CD14-positive monocyte (primary cell): ENCODE results near the gene FAM107B. TPM values are rescaled to one million over a fixed set of nuclear protein-coding genes. Genes with fewer than 3 reads are reported as not detected.

Source experiments
- DNase-seq, 3 donors: peaks; one replicate each; pipeline ENCODE4 v3.0.0-alpha.2; 2011 to 2022
- H2AFZ ChIP-seq: 2 replicates; pipeline ENCODE4 v1.6.0; 2012; ENCODE audit warnings: mild to moderate bottlenecking, low read depth, low read length, inconsistent platforms; ENCODE audit not compliant: insufficient read depth, poor library complexity, severe bottlenecking
- H3K27ac ChIP-seq, 2 donors: 1 replicate in 1 of 2; 2 replicates in 1 of 2; pipeline ENCODE4 v1.5.1; 2012 to 2013; ENCODE audit warnings: low read length in 2 of 2, control low read depth in 1 of 2, inconsistent platforms in 1 of 2, low read depth in 1 of 2, mild to moderate bottlenecking in 1 of 2
- H3K27me3 ChIP-seq, 2 donors: one replicate each; pipeline versions ENCODE4 v1.6.0 to v1.6.1; 2011 to 2013; ENCODE audit warnings: low read length in 2 of 2; ENCODE audit not compliant: control insufficient read depth in 2 of 2, insufficient read depth in 2 of 2
- H3K36me3 ChIP-seq, 2 donors: replicated peaks in 1 of 2; 1 replicate in 1 of 2; 2 replicates in 1 of 2; pipeline versions ENCODE4 v1.5.1 to v1.6.1; 2012 to 2013; ENCODE audit warnings: low read length in 2 of 2, control low read depth in 1 of 2, inconsistent platforms in 1 of 2, mild to moderate bottlenecking in 1 of 2; ENCODE audit not compliant: insufficient read depth in 2 of 2, control insufficient read depth in 1 of 2
- H3K4me1 ChIP-seq, 2 donors: 1 replicate in 1 of 2; 2 replicates in 1 of 2; pipeline versions ENCODE4 v1.5.1 to v1.6.1; 2012 to 2013; ENCODE audit warnings: low read length in 2 of 2, control low read depth in 1 of 2, inconsistent platforms in 1 of 2, mild to moderate bottlenecking in 1 of 2, moderate library complexity in 1 of 2; ENCODE audit not compliant: insufficient read depth in 2 of 2, control insufficient read depth in 1 of 2
- H3K4me2 ChIP-seq: replicated peaks from 2 replicates; pipeline ENCODE3; 2012; ENCODE audit warnings: low read length, moderate library complexity, mild to moderate bottlenecking; ENCODE audit not compliant: poor library complexity, severe bottlenecking; ENCODE audit errors: extremely low read depth
- H3K4me3 ChIP-seq, 3 experiments: fragments of 200-600 bp in 1 of 3; sonication (generic) in 1 of 3; replicated peaks in 1 of 3; 1 replicate in 2 of 3; 2 replicates in 1 of 3; pipeline ENCODE4 v1.5.1; 2011 to 2013; ENCODE audit warnings: low read length in 3 of 3, mild to moderate bottlenecking in 3 of 3, control low read depth in 2 of 3, low read depth in 2 of 3, inconsistent platforms in 1 of 3, moderate library complexity in 1 of 3
- H3K79me2 ChIP-seq: 2 replicates; pipeline ENCODE4 v1.6.0; 2012; ENCODE audit warnings: mild to moderate bottlenecking, control low read depth, inconsistent platforms, low read length, moderate library complexity; ENCODE audit not compliant: insufficient read depth
- H3K9ac ChIP-seq: 2 replicates; pipeline ENCODE4 v1.6.0; 2017; ENCODE audit warnings: low read length, mild to moderate bottlenecking; ENCODE audit not compliant: insufficient read depth, poor library complexity, severe bottlenecking
- H3K9me3 ChIP-seq, 2 donors: replicated peaks in 1 of 2; 1 replicate in 1 of 2; 2 replicates in 1 of 2; pipeline versions ENCODE4 v1.5.1 to v1.6.1; 2012 to 2013; ENCODE audit warnings: low read length in 2 of 2, control low read depth in 1 of 2; ENCODE audit not compliant: control insufficient read depth in 1 of 2, insufficient read depth in 1 of 2
- H4K20me1 ChIP-seq: 2 replicates; pipeline ENCODE4 v1.6.0; 2012; ENCODE audit warnings: mild to moderate bottlenecking, low read length, control low read depth, moderate library complexity; ENCODE audit not compliant: insufficient read depth
- H3K27ac Mint-ChIP-seq, 7 donors: one replicate each; pipeline ENCODE4 v1.8.0; 2020; ENCODE audit warnings: mild to moderate bottlenecking in 7 of 7, mixed read lengths in 7 of 7, moderate library complexity in 6 of 7, inconsistent platforms in 2 of 7
- H3K27me3 Mint-ChIP-seq, 3 donors: one replicate each; pipeline ENCODE4 v1.8.0; 2021 to 2022; ENCODE audit warnings: low read depth in 3 of 3, mild to moderate bottlenecking in 3 of 3, mixed read lengths in 3 of 3, moderate library complexity in 3 of 3, inconsistent platforms in 1 of 3
- H3K36me3 Mint-ChIP-seq, 2 donors: one replicate each; pipeline ENCODE4 v1.8.0; 2020; ENCODE audit warnings: mixed read lengths in 2 of 2, inconsistent platforms in 1 of 2, mild to moderate bottlenecking in 1 of 2
- H3K4me1 Mint-ChIP-seq: one replicate; pipeline ENCODE4 v1.8.0; 2020; ENCODE audit warnings: mild to moderate bottlenecking, mixed read lengths
- H3K4me3 Mint-ChIP-seq, 2 donors: one replicate each; pipeline ENCODE4 v1.8.0; 2020; ENCODE audit warnings: mild to moderate bottlenecking in 2 of 2, mixed read lengths in 2 of 2, moderate library complexity in 1 of 2
- H3K9me3 Mint-ChIP-seq, 7 donors: one replicate each; pipeline ENCODE4 v1.8.0; 2020 to 2022; ENCODE audit warnings: mixed read lengths in 7 of 7, mild to moderate bottlenecking in 6 of 7, moderate library complexity in 6 of 7, inconsistent platforms in 2 of 7
- WGBS: methylation state at CpG from one replicate; pipeline ENCODE4 v1.1.5; 2013; ENCODE audit warnings: missing lambda C conversion rate; ENCODE audit not compliant: insufficient coverage; 5-methylcytosine and 5-hydroxymethylcytosine counted together
- intact Hi-C, 2 donors: fragments of 100-400 bp; cut with micrococcal nuclease; formaldehyde crosslinking; loops; one replicate each; pipeline versions ENCODE4 v1.15.0 to v1.15.1; 2023
- polyA plus RNA-seq, 3 donors: library from polyadenylated mRNA; depleted of rRNA in 1 of 3; unstranded in 2 of 3; stranded (reverse) in 1 of 3; fragments of 300-500 nt in 2 of 3; fragments of >200 nt in 1 of 3; fragmentation: Illumina TruSeq in 2 of 3; gene quantifications; 1 replicate in 2 of 3; 2 replicates in 1 of 3; pipeline ENCODE4 v1.2.3, GENCODE V29; 2012 to 2021
- TF ChIP-seq, protein P1 (sequence below): fragments of 200-600 bp; IDR thresholded peaks from one replicate; pipeline ENCODE4 v1.8.0; 2022; ENCODE audit warnings: antibody characterized with exemption, mild to moderate bottlenecking

Gene FAM107B
- polyA plus RNA-seq, 3 donors = 27.2 to 68.5 (median 28.4) TPM

DNA sequence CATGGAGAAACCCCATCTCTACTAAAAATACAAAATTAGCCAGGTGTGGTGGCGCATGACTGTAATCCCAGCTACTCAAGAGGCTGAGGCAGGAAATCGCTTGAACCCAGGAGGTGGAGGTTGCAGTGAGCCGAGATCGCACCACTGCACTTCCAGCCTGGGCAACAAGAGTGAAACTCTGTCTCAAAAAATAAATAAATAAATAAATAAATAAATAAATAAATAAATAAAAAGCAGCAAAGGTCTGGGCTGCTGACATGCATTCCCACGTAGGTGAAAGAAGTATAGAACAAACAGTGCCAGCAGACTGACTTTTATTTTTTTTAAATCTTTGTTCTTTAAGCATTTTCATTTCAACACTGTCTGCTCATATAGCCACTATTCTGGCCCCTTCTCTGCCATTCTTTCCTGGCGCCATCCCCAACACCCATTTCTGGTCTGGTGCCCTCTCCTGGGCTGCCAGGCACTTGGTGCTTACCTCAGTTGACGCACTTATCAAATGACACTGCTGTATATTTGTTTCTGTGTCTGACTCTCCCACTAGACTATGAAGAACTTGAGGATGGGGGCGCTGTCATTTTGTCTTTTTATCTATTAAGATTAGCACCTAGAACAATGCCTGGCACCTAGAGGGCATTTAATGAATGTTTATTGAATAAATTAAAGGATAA lies 15.6 kb downstream of the FAM107B start:
- Histone ChIP-seq H3K4me1 (peaks cover 16 to 20% of the 10 kb centered on the region in 2 donors), H3K4me2 (no peak overlapping the region), H3K9ac (no peak overlapping the region), H3K4me3 (no peak overlapping the region), H3K36me3 (no peaks in the 10 kb centered on the region), H3K27ac (no peak overlapping the region), H3K27me3 (no peaks in the 10 kb centered on the region), H3K79me2 (no peaks in the 10 kb centered on the region), H4K20me1 (no peaks in the 10 kb centered on the region), H2AFZ (no peak overlapping the region), H3K9me3 (no peaks in the 10 kb centered on the region)
- Mint-ChIP-seq H3K4me3 (no peak overlapping the region), H3K9me3 (no peaks in the 10 kb centered on the region), H3K27ac (no peak overlapping the region), H3K4me1 (peaks cover 18% of the 10 kb centered on the region), H3K27me3 (peaks cover 0 to 3% (median 2%) of the 10 kb centered on the region in 3 donors), H3K36me3 (no peaks in the 10 kb centered on the region)
- DNase-seq = no peak
- TF ChIP-seq, protein P1, sequence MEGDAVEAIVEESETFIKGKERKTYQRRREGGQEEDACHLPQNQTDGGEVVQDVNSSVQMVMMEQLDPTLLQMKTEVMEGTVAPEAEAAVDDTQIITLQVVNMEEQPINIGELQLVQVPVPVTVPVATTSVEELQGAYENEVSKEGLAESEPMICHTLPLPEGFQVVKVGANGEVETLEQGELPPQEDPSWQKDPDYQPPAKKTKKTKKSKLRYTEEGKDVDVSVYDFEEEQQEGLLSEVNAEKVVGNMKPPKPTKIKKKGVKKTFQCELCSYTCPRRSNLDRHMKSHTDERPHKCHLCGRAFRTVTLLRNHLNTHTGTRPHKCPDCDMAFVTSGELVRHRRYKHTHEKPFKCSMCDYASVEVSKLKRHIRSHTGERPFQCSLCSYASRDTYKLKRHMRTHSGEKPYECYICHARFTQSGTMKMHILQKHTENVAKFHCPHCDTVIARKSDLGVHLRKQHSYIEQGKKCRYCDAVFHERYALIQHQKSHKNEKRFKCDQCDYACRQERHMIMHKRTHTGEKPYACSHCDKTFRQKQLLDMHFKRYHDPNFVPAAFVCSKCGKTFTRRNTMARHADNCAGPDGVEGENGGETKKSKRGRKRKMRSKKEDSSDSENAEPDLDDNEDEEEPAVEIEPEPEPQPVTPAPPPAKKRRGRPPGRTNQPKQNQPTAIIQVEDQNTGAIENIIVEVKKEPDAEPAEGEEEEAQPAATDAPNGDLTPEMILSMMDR = no peak
- WGBS = 86% methylated on average over 2 of the region's 8 CpGs
- intact Hi-C loops = no loop called here

- TF ChIP-seq, protein P1 = no peak
- H3K4me1 Mint-ChIP-seq = peaks cover 18% of the 10 kb centered on the region
- Histone ChIP-seq H3K4me1 (peaks cover 16 to 20% of the 10 kb centered on the region in 2 donors), H3K9ac (no peak overlapping the region), H3K36me3 (no peaks in the 10 kb centered on the region), H3K4me3 (no peak overlapping the region), H3K4me2 (no peak overlapping the region), H3K9me3 (no peaks in the 10 kb centered on the region), H2AFZ (no peak overlapping the region), H3K27me3 (no peaks in the 10 kb centered on the region), H4K20me1 (no peaks in the 10 kb centered on the region), H3K27ac (no peak overlapping the region), H3K79me2 (no peaks in the 10 kb centered on the region)
- no peaks in the 10 kb centered on the region for H3K36me3 Mint-ChIP-seq
- H3K9me3 Mint-ChIP-seq = no peaks in the 10 kb centered on the region
- H3K4me3 Mint-ChIP-seq = no peak overlapping the region
- DNase-seq = no peak
- peak overlapping the region in 1 of 7 donors; percentile 28 for H3K27ac Mint-ChIP-seq
- intact Hi-C loops = no loop called here
- WGBS = 100% methylated on average over 3 of the region's 9 CpGs
- peaks cover 2 to 4% (median 2%) of the 10 kb centered on the region in 3 donors for H3K27me3 Mint-ChIP-seq
Measured at GRCh38 chr10:14758451-14758850, 16.2 kb downstream of the FAM107B start.
